HG03442 (cell line): ENCODE data around the gene HNRNPR.
"Not testable (repeated sequence)": the region's sequence is repeated elsewhere in the genome, so short reads cannot be mapped to it uniquely, and the experiment has no call there.

ENCODE experiments used
- ATAC-seq: cut with Tn5 transposase; IDR thresholded peaks from one replicate; pipeline ENCODE4 v1.9.1; 2021; ENCODE audit warnings: mild to moderate bottlenecking, moderate library complexity; ENCODE audit not compliant: unreplicated experiment

HNRNPR gene

GRCh38 chr1:23257371-23257770, 86.7 kb downstream of the HNRNPR start:
- ATAC-seq = not testable (repeated sequence)
